Fibroblast of skin of back (primary cell): ENCODE measurements around the gene NEURL4.

ENCODE experiments used
- DNase-seq: peaks from one replicate; pipeline ENCODE4 v3.0.0-alpha.2; 2013

The NEURL4 gene

DNA sequence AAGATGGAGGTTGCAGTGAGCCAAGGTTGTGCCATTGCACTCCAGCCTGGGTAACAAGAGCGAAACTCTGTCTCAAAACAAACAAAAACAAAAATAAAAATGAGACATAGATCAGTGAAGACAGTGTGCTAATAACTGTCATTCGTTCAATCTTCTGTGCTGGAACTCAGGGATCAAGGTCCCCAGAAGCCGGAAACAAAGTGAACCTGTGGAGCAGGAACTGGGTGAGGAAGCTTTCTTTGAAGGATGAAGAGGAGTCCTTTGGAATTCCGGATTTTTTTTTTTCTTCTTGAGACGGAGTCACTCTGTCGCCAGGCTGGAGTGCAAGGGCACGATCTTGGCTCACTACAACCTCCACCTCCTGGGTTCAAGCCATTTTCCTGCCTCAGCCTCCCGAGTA lies 49.7 kb downstream of the NEURL4 start:
- DNase-seq: no peak

DNA sequence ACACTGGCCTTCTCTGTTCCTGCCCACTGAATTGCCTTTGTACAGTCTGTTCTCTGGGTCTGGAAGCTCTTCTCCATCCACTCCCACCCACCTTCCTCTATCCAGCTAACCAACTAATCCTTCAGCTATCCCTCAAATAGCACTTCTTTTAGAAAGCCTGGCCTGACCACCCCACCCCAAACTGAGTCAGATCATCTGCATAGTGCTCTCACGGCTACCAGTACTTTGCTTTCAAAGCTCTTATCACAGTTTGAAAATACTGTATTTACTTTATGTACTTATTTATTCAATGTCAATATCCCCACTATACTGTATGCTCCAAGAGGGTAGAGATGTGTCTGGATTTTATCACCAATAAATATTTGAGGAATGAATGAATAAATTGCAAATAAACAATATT lies 62.4 kb downstream of the NEURL4 start:
- DNase-seq: peak; percentile 35
